ENCODE data around the gene ALCAM.

DNA sequence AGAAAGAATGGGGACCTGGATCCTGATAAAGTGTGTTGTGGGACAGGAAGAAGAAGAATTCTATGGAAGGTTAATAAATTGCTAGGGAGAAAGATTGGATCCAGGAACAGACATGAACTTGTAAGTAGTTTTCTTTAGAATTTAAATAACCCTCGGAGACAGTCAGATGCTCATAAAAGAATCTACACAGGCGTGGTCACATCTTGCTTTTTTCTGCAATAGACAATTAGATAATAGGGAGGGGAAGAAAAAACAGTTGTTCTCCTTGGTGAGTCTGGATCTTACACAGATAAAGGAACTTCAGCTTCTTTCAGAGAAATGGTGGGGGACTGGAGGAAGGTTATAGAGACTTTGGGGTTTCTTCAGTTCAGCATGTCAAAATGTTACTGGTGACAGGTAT is 232.6 kb downstream of the ALCAM start:
- no peak for TF ChIP-seq ZFX (IDR thresholded peaks at IDR 0.05)
- TF ChIP-seq, protein P1, sequence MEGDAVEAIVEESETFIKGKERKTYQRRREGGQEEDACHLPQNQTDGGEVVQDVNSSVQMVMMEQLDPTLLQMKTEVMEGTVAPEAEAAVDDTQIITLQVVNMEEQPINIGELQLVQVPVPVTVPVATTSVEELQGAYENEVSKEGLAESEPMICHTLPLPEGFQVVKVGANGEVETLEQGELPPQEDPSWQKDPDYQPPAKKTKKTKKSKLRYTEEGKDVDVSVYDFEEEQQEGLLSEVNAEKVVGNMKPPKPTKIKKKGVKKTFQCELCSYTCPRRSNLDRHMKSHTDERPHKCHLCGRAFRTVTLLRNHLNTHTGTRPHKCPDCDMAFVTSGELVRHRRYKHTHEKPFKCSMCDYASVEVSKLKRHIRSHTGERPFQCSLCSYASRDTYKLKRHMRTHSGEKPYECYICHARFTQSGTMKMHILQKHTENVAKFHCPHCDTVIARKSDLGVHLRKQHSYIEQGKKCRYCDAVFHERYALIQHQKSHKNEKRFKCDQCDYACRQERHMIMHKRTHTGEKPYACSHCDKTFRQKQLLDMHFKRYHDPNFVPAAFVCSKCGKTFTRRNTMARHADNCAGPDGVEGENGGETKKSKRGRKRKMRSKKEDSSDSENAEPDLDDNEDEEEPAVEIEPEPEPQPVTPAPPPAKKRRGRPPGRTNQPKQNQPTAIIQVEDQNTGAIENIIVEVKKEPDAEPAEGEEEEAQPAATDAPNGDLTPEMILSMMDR (conservative IDR thresholded peaks at IDR 0.05), result no peak
